WTC11 (cell line): Measurements from ENCODE around the gene AWAT1. TPM values are rescaled to one million over a fixed set of nuclear protein-coding genes. Genes with fewer than 3 reads are reported as not detected.

Experiments used
- FOXJ3 ChIP-seq: sonication (generic); formaldehyde crosslinking; IDR thresholded peaks from 2 replicates; pipeline ENCODE4 v1.9.0; 2021; ENCODE audit warnings: missing genetic modification reagents, mild to moderate bottlenecking, borderline replicate concordance
- IRF2 ChIP-seq: sonication (generic); formaldehyde crosslinking; IDR thresholded peaks from 2 replicates; pipeline ENCODE4 v1.8.0; 2022; ENCODE audit warnings: low read depth, missing genetic modification reagents, borderline replicate concordance
- ZNF121 ChIP-seq: sonication (generic); formaldehyde crosslinking; IDR thresholded peaks from 2 replicates; pipeline ENCODE4 v1.8.0; 2023; ENCODE audit warnings: missing genetic modification reagents
- ZNF396 ChIP-seq: fragments of 250-450 bp; sonication (Bioruptor Pico); IDR thresholded peaks from 2 replicates; pipeline ENCODE4 v1.8.0; 2021; ENCODE audit warnings: mild to moderate bottlenecking, moderate library complexity, borderline replicate concordance
- total RNA-seq: library from RNA; stranded (reverse); gene quantifications from 3 replicates; pipeline ENCODE4 v1.2.3, GENCODE V29; 2021
- TF ChIP-seq, protein P1 (sequence below): sonication (generic); formaldehyde crosslinking; IDR thresholded peaks from 2 replicates; pipeline ENCODE4 v1.8.1; 2022; ENCODE audit warnings: missing genetic modification reagents, borderline replicate concordance
- TF ChIP-seq, protein P2 (sequence below): sonication (generic); formaldehyde crosslinking; IDR thresholded peaks from 2 replicates; pipeline ENCODE4 v1.8.1; 2022; ENCODE audit warnings: low read depth, mild to moderate bottlenecking, moderate library complexity, missing genetic modification reagents, borderline replicate concordance
- TF ChIP-seq, protein P3 (sequence below): fragments of 250-450 bp; sonication (Bioruptor Pico); IDR thresholded peaks from 2 replicates; pipeline ENCODE4 v2.1.2; 2022; ENCODE audit warnings: mild to moderate bottlenecking, moderate library complexity

Gene AWAT1
- total RNA-seq, 1 experiment from 2014 or later = not detected

- TF ChIP-seq, protein P1, sequence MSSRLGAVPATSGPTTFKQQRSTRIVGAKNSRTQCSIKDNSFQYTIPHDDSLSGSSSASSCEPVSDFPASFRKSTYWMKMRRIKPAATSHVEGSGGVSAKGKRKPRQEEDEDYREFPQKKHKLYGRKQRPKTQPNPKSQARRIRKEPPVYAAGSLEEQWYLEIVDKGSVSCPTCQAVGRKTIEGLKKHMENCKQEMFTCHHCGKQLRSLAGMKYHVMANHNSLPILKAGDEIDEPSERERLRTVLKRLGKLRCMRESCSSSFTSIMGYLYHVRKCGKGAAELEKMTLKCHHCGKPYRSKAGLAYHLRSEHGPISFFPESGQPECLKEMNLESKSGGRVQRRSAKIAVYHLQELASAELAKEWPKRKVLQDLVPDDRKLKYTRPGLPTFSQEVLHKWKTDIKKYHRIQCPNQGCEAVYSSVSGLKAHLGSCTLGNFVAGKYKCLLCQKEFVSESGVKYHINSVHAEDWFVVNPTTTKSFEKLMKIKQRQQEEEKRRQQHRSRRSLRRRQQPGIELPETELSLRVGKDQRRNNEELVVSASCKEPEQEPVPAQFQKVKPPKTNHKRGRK (CRISPR knock-in tag) = no peak
- TF ChIP-seq ZNF396 = no peak
- no peak for TF ChIP-seq FOXJ3 (CRISPR knock-in tag)
- TF ChIP-seq ZNF121 = no peak
- TF ChIP-seq, protein P2, sequence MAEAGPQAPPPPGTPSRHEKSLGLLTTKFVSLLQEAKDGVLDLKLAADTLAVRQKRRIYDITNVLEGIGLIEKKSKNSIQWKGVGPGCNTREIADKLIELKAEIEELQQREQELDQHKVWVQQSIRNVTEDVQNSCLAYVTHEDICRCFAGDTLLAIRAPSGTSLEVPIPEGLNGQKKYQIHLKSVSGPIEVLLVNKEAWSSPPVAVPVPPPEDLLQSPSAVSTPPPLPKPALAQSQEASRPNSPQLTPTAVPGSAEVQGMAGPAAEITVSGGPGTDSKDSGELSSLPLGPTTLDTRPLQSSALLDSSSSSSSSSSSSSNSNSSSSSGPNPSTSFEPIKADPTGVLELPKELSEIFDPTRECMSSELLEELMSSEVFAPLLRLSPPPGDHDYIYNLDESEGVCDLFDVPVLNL = no peak
- TF ChIP-seq IRF2 (CRISPR knock-in tag) = no peak
- TF ChIP-seq, protein P3, sequence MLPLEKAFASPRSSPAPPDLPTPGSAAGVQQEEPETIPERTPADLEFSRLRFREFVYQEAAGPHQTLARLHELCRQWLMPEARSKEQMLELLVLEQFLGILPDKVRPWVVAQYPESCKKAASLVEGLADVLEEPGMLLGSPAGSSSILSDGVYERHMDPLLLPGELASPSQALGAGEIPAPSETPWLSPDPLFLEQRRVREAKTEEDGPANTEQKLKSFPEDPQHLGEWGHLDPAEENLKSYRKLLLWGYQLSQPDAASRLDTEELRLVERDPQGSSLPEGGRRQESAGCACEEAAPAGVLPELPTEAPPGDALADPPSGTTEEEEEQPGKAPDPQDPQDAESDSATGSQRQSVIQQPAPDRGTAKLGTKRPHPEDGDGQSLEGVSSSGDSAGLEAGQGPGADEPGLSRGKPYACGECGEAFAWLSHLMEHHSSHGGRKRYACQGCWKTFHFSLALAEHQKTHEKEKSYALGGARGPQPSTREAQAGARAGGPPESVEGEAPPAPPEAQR (CRISPR knock-in tag) = no peak
Observed at GRCh38 chrX:70289168-70289792, 54.8 kb downstream of the AWAT1 start (continued).

Other genes with a start within 250 kb of the AWAT1 start
- gene AWAT2, start 184.7 kb upstream of the AWAT1 start, total RNA-seq = not detected in 3 replicates
- 0.13 to 0.18 TPM (median 0.14 TPM) in 3 replicates for gene OTUD6A, start 172.2 kb upstream of the AWAT1 start, total RNA-seq
- gene IGBP1, start 101.2 kb upstream of the AWAT1 start, total RNA-seq = 38.9 to 46.5 TPM (median 45.3 TPM) in 3 replicates
- gene DGAT2L6, start 57.2 kb upstream of the AWAT1 start, total RNA-seq = not detected in 3 replicates
- gene P2RY4, start 25.5 kb downstream of the AWAT1 start, total RNA-seq = 0.11 to 0.16 TPM in 2 of 3 replicates, not detected in the other
- not detected in 3 replicates for gene ARR3, start 33.7 kb downstream of the AWAT1 start, total RNA-seq
- gene RAB41, start 47.5 kb downstream of the AWAT1 start, total RNA-seq = not detected in 3 replicates
- gene PDZD11, start 55.3 kb downstream of the AWAT1 start, total RNA-seq = 27.0 to 32.2 TPM (median 27.8 TPM) in 3 replicates
- gene KIF4A, start 55.4 kb downstream of the AWAT1 start, total RNA-seq = 34.9 to 36.2 TPM (median 35.5 TPM) in 3 replicates
- 7.0 to 9.3 TPM (median 8.8 TPM) in 3 replicates for gene GDPD2, start 188.7 kb downstream of the AWAT1 start, total RNA-seq
- gene DLG3, start 210.2 kb downstream of the AWAT1 start, total RNA-seq = 41.7 to 46.3 TPM (median 42.8 TPM) in 3 replicates